ENCODE results near the gene COL6A2. TPM values are rescaled to one million over a fixed set of nuclear protein-coding genes. Genes with fewer than 3 reads are reported as not detected.

COL6A2 gene
- total RNA-seq, 1 experiment from 2014 or later, result 120 TPM

- in situ Hi-C loops (cut with HindIII; ENCODE audit: low pct_unique_long_range_greater_than_20kb, low sequenced_read_pairs), result no loop called here
- no peak for DNase-seq (ENCODE audit: low read depth)
Observed at GRCh38 chr21:46119144-46119636, 21.3 kb downstream of the COL6A2 start.

DNA sequence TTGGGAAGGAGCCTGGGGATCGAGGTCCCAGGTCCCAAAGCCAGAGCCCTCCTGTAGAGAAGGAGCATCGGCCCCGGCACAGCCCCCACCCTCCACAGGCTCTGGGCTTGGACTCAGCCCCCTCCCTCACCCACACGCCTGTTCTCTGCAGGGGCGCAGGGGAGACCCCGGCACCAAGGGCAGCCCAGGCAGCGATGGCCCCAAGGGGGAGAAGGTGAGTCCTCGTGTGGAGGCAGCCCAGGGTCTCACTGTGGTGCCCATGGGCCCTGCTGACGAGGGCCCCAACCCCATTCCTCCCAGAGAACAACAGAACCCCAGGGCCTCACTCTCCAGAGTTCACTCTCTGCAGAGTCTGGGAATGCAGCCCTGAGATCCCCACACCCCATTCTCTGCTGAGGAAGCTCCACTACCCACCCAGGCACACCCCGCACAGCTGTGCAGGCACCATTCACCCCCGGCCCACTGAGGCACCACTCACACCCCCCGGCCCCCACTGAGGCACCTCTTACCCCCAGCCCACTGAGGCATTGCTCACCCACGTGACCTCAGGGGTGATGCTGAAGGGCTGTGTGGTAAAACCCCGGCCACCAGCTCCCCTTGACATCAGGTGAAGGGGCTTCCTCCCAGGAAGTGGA lies 21.8 kb downstream of the COL6A2 start:
- no peak for DNase-seq (ENCODE audit: low read depth)
- in situ Hi-C loops (cut with HindIII; ENCODE audit: low pct_unique_long_range_greater_than_20kb, low sequenced_read_pairs), result no loop called here

DNA sequence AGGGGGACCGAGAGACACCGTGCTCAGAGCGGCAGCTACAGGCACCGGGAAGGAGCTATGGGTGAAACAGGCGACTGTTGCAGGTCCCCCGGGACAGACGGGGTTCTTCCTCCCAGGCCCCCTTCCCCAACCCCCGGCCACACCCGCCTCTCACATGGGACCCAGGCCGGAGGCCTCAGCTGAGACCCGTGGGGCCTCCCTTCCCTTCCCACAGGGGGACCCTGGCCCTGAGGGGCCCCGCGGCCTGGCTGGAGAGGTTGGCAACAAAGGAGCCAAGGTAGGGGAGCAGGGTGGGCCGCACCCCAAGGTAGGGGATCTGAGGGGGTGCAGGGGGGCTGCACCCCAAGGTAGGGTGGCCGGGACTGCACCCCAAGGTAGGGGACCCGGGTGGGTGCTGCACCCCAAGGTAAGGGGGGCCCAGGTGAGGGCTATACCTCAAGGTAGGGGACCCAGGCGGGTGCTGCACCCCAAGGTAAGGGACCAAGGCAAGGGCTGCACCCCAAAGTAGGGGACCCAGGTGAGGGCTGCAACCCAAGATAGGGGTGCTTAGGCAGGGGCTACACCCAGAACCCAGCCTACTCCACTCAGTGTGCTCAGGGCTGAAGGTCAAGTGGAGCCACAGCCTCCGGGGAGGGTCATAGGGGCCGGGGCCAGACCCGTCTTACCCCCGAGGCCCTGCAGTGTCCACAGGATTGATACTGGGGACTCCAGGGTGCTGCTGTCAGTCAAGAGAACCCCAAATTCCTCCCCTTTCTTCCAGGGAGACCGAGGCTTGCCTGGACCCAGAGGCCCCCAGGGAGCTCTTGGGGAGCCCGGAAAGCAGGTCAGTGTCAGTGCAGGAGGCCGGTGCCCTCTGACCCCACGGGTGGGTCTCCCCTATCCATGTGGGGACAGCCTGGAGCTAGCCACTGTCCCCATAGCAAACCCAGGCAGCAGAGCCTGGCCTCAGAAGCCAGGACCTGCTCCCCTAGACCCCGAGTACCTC lies 22.7 kb downstream of the COL6A2 start:
- in situ Hi-C loops (cut with HindIII; ENCODE audit: low pct_unique_long_range_greater_than_20kb, low sequenced_read_pairs), result no loop called here

DNA sequence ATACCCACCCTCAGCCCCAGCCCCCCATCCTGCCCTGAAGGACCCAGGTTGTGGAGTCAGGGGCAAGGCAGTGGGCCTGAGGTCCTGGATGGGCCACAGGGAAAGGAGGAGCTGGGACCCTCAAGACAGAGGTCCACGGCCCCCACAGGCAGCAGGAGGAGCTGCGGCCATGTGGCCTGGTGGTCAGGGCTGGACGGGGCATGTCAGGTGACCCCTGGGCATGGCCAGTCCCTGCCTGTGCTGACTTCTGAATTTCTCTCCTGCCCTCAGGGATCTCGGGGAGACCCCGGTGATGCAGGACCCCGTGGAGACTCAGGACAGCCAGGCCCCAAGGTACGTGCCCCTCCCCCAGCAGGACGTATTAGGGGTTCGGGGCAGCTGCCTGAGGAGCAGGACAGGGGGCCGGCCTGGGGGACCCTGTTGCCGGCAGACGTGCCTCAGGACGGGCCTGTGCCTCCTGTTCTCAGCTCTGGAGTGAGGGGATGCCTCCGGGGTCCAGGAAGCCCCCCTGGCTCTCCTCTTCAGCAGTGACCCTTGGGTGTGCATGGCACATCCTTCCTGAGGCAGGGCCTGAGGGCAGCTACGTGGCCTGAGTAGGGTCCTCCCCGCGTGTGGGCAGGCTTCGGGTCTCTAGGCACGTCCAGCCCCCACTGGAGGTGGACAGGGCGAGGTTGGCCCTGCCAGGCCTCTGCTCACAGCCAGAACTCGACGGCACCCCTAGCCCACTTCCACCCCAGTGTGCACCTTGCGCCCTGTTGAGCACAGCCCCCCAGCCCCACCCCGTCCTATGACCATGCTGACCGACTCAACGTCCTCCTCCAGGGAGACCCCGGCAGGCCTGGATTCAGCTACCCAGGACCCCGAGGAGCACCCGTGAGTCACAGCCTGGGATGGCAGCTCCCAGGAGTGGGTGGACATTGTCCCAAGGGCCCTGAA lies 23.6 kb downstream of the COL6A2 start:
- in situ Hi-C loops (cut with HindIII; ENCODE audit: low pct_unique_long_range_greater_than_20kb, low sequenced_read_pairs), result no loop called here
- no peak for DNase-seq (ENCODE audit: low read depth)

More for the DNA sequence above, 22.7 kb downstream of the COL6A2 start:
- DNase-seq (ENCODE audit: low read depth), result no peak

DNA sequence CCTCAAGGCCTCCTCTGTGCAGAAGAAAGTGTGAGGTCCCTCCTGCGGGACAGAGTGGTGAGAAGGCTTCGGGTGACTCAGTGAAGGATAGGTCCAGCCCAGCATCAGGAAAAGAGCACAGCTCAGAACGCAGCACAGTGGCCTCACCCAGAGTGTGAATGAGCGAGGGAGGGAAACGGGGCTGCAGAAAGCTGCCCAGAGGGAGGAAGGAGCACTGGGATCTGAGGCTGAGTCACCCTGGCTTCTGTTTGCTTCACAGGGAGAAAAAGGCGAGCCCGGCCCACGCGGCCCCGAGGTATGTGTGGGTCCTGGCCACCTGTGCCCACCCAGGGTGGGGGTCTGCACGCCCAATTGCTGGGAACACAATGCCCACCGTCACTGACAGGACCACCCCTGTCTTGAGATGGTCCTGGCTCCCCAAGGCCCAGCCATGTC lies 24.3 kb downstream of the COL6A2 start:
- no peak for DNase-seq (ENCODE audit: low read depth)
- in situ Hi-C loops (cut with HindIII; ENCODE audit: low pct_unique_long_range_greater_than_20kb, low sequenced_read_pairs), result no loop called here

- in situ Hi-C loops (cut with HindIII; ENCODE audit: low pct_unique_long_range_greater_than_20kb, low sequenced_read_pairs), result no loop called here
- DNase-seq (ENCODE audit: low read depth), result no peak
Observed at GRCh38 chr21:46122758-46123683, 25.1 kb downstream of the COL6A2 start.

DNA sequence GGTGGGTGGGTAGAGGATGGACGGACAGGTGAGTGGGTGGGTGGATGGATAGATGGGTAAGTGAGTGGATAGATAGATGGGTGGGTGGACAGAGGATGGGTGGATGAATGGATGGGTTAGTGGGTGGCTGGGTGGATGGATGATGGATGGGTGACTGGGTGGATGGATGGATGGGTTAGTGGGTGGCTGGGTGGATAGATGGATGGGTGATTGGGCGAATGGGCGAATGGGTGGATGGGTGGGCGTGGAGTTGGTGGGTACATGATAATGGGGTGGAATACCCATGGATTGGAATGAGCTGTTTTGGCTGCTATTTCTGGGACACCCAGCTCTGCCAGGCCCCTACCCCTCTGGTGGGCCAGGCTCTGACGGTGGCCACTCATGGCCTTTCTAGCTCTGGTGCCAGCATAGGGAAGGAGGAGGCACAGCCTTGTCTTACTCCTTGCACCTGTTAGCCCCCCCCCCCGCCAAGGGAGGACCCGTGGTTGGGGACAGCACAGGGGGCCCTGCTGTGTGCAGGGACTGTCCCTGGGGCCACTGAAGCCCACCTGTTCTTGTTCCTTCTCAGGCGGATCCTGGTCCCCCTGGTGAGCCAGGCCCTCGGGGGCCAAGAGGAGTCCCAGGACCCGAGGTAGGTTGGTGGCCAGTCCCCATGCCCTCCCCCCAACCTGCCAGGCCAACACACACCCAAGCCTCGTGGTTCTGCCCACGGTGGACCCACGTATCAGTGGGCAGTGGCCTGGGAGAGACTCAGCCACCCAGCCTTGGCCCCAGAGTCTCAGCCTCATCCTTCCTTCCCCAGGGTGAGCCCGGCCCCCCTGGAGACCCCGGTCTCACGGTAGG lies 26.4 kb downstream of the COL6A2 start:
- in situ Hi-C loops (cut with HindIII; ENCODE audit: low pct_unique_long_range_greater_than_20kb, low sequenced_read_pairs), result no loop called here

GRCh38 chr21:46124926-46125845 lies 27.3 kb downstream of the COL6A2 start:
- DNase-seq (ENCODE audit: low read depth), result no peak
- in situ Hi-C loops (cut with HindIII; ENCODE audit: low pct_unique_long_range_greater_than_20kb, low sequenced_read_pairs), result no loop called here

More for the DNA sequence above, 26.4 kb downstream of the COL6A2 start:
- no peak for DNase-seq (ENCODE audit: low read depth)

DNA sequence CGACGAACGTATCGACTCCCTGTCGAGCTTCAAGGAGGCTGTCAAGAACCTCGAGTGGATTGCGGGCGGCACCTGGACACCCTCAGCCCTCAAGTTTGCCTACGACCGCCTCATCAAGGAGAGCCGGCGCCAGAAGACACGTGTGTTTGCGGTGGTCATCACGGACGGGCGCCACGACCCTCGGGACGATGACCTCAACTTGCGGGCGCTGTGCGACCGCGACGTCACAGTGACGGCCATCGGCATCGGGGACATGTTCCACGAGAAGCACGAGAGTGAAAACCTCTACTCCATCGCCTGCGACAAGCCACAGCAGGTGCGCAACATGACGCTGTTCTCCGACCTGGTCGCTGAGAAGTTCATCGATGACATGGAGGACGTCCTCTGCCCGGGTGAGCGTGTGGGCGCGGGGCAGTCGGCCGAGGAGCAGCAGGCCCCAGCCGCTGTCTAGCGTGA lies 28.0 kb downstream of the COL6A2 start:
- no peak for DNase-seq (ENCODE audit: low read depth)
- in situ Hi-C loops (cut with HindIII; ENCODE audit: low pct_unique_long_range_greater_than_20kb, low sequenced_read_pairs), result no loop called here

DNA sequence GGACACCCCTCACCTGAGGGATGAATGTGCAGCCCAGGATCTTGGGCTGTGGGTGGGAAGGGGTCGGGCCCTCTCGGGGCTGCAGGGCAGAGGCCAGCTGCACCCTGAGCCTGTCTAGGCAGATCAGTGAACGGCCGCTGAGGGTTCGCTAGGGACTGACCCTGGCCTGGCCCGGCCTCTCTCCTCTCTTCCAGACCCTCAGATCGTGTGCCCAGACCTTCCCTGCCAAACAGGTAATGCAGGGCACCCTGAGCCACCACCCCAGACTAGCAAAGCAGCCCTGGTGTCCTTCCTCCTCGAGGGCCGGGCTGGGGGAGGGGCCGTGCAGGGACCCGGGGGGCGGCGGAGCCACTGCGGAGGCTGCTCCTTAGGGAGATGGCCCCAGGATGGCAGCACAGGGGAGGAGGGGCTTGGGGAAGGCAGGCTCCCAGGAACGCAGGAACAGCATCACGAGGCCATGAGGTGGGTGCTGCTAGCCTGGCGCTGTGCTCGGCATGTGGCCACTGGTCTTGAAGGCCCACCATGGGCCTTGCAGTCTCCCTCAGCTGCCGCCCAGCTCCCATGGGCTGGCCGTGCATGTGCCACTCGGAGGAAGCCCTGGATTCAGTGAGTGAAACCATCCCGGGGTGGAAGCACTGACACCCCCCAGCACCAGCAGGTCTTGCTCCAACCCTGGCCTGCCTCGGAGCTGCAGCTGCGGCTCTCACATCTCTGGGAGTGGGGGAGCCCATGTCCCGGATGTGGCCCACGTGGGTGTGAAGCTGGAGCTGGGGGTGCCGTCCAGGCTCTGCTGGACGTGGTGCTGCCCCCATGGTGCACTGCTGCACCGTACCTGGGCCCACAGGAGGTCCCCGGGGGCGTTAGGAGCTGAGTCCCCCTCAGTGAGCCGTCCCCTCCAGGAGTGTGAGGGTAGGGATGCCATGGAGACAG lies 28.7 kb downstream of the COL6A2 start:
- in situ Hi-C loops (cut with HindIII; ENCODE audit: low pct_unique_long_range_greater_than_20kb, low sequenced_read_pairs), result no loop called here
- no peak for DNase-seq (ENCODE audit: low read depth)

DNA sequence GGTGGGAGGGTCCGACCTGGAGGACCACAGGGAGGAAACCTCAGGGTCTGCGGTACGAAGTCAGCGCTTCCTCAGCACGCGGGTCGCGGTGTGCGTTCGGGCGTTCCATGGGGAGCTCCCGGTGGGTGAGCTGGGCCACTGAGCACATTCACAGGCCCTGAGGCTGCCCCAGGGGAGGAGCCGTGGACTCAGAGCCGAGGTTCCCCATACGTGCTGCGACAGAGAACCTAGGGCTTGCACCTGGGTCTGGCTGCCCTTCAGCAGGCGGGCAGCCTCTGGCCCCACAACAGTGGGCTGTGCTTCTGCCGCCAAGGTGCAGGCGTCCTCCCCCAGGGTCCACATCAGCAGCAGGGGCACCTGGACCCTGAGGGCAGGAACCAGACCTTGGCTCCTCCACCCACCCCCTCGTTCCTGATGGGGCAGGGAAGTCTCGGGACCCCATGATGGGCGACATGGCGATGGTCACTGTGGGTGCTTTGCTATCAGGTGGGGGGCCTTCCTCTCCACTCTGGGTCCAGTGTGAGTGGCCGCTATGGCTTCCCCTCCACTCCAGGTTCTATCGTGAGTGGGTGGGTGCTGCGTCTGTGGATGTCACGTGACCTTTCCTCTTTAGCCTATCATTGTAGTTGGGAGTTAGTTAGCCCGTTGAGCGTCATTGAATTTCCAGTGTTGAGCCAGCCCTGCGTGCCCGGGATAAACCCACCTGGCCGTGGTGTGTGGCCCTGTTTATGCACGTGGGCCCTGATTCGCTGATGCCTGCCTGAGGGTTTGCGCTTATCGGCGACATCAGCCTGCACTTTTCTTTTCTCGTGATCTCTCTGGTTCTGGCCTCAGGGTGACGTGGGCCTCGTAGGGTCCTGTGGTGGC lies 29.6 kb downstream of the COL6A2 start:
- in situ Hi-C loops (cut with HindIII; ENCODE audit: low pct_unique_long_range_greater_than_20kb, low sequenced_read_pairs), result no loop called here

GRCh38 chr21:46128106-46128932 lies 30.4 kb downstream of the COL6A2 start:
- in situ Hi-C loops (cut with HindIII; ENCODE audit: low pct_unique_long_range_greater_than_20kb, low sequenced_read_pairs), result no loop called here
- no peak for DNase-seq (ENCODE audit: low read depth)

More for the DNA sequence above, 29.6 kb downstream of the COL6A2 start:
- DNase-seq (ENCODE audit: low read depth), result no peak
